AG04450 (cell line): Measurements from ENCODE around the gene SIM2. TPM values are rescaled to one million over a fixed set of nuclear protein-coding genes. Genes with fewer than 3 reads are reported as not detected.
A peak's percentile ranks its signal among the peaks of the same experiment; 100 is the strongest.

ENCODE experiments used
- CTCF ChIA-PET: fragments of 300-600, 350-600 bp; formaldehyde crosslinking; extraction: SDS; loops from one replicate; lab custom pipeline; 2022; ENCODE audit warnings: antibody characterized with exemption, inconsistent platforms; lab: Charles Lee
- POLR2A ChIA-PET: fragments of 350-600 bp; formaldehyde crosslinking; extraction: SDS; loops from one replicate; lab custom pipeline; 2021; ENCODE audit warnings: antibody characterized with exemption, inconsistent platforms; lab: Yijun Ruan, JAX
- DNase-seq: peaks from one replicate; pipeline ENCODE4 v3.0.0-alpha.2; 2011; ENCODE audit warnings: low read depth, low spot score
- H3K27ac ChIP-seq: one replicate; pipeline ENCODE4 v1.5.1; 2012; ENCODE audit warnings: low read depth, low read length, control low read depth
- H3K27me3 ChIP-seq: one replicate; pipeline ENCODE4 v1.6.0; 2012; ENCODE audit warnings: low read length; ENCODE audit not compliant: control insufficient read depth, insufficient read depth
- H3K4me3 ChIP-seq: 2 replicates; pipeline ENCODE4 v1.5.1; 2011; ENCODE audit warnings: mild to moderate bottlenecking, low read depth, low read length, control low read depth
- H3K9me3 ChIP-seq: 2 replicates; pipeline ENCODE4 v1.5.1; 2012; ENCODE audit warnings: low read length; ENCODE audit not compliant: control insufficient read depth, insufficient read depth
- polyA plus RNA-seq: library from polyadenylated mRNA; depleted of rRNA; stranded (reverse); fragments of >200 nt; gene quantifications from 2 replicates; pipeline ENCODE4 v1.2.3, GENCODE V29; 2011
- TF ChIP-seq, protein P1 (sequence below): IDR thresholded peaks from 2 replicates; pipeline ENCODE4 v1.5.1; 2011; ENCODE audit warnings: low read depth, low read length, control low read depth, inconsistent platforms

Gene SIM2
- polyA plus RNA-seq, 1 experiment = 0.46 TPM

DNA sequence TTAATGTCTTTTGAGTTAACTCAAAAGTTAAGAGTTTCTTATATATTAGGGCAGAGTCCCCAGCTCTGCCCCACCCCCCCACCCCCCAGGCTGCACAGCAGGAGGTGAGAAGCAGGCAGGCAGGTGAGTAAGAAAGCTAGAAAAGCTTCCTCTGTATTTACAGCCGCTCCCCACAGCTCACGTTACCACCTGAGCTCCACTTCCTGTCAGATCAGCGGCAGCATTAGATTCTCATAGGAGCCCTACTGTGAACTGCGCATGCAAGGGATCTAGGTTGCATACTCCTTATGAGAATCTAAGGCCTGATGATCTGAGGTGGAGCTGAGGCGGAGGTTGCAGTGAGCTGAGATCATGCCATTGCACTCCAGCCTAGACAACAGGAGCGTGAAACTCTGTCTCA, 81.9 kb downstream of the SIM2 start:
- H3K27ac ChIP-seq = no peak overlapping the region
- no peaks in the 10 kb centered on the region for H3K27me3 ChIP-seq
- no peak overlapping the region for H3K4me3 ChIP-seq
- no peak for DNase-seq
- CTCF ChIA-PET = no interaction called here
- no peaks in the 10 kb centered on the region for H3K9me3 ChIP-seq
- TF ChIP-seq, protein P1, sequence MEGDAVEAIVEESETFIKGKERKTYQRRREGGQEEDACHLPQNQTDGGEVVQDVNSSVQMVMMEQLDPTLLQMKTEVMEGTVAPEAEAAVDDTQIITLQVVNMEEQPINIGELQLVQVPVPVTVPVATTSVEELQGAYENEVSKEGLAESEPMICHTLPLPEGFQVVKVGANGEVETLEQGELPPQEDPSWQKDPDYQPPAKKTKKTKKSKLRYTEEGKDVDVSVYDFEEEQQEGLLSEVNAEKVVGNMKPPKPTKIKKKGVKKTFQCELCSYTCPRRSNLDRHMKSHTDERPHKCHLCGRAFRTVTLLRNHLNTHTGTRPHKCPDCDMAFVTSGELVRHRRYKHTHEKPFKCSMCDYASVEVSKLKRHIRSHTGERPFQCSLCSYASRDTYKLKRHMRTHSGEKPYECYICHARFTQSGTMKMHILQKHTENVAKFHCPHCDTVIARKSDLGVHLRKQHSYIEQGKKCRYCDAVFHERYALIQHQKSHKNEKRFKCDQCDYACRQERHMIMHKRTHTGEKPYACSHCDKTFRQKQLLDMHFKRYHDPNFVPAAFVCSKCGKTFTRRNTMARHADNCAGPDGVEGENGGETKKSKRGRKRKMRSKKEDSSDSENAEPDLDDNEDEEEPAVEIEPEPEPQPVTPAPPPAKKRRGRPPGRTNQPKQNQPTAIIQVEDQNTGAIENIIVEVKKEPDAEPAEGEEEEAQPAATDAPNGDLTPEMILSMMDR = no peak
- POLR2A ChIA-PET = no interaction called here

- Histone ChIP-seq H3K9me3 (no peaks in the 10 kb centered on the region; the same call in 1 of the 2 replicates), H3K27ac (peak overlapping the region; percentile 77), H3K4me3 (no peak overlapping the region), H3K27me3 (no peaks in the 10 kb centered on the region)
- POLR2A ChIA-PET = interaction anchor here (0.6 to 0.7 kb wide), 2 partner anchors 72 to 89 kb away, joined by 3 to 5 read pairs; no protein-coding TSS in a partner anchor
- CTCF ChIA-PET = interaction anchor here (0.6 to 1.3 kb wide), 2 partner anchors 70 to 364 kb away, joined by 3 to 4 read pairs; no protein-coding TSS in a partner anchor
- DNase-seq = peak; percentile 65
- TF ChIP-seq, protein P1 = no peak
Measured at GRCh38 chr21:36783612-36784374, 84.9 kb downstream of the SIM2 start.

DNA sequence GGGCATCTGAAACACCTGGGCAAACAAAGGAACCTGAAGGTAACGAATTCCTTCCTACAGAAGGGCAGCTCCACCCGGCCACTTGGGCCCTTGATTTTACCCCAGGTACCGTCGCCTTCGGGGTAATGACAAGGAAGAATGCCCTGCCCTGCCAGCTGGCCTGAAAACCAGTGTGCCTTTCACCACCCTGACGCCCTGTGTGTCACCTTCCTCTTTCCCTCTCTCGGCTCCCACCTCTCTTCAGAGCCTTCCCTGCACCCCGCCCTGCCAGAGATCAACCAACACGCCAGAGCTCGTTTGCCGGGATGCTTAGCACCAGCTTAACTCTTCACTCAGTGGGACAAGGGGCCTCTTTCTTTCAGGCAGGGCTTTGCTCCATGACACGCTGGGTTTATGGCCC, 86.0 kb downstream of the SIM2 start:
- Histone ChIP-seq H3K27me3 (no peaks in the 10 kb centered on the region), H3K27ac (no peak overlapping the region), H3K4me3 (no peak overlapping the region), H3K9me3 (no peaks in the 10 kb centered on the region; the same call in 1 of the 2 replicates)
- ChIA-PET POLR2A (no interaction called here), CTCF (no interaction called here)
- DNase-seq = no peak
- TF ChIP-seq, protein P1 = no peak

DNA sequence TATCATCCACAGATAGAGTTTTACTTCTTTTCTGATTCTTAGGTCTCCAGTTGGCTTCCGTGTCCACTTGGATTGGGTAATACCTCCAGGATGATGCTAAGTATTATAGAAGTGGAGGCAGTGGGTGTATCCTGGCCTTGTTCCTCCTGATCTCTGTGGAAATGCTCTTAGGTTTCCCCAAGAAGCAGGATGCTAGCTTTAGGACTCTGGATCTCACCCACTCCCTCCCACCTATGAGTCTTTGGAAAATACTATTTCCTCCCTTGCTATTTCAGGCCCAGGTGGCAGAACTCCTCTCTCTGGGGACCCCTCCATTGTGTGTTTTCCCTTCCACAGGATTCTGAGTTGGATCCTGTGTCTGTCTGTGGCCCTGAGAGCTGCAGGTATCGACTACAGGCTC, 86.7 kb downstream of the SIM2 start:
- DNase-seq = no peak
- ChIA-PET POLR2A (no interaction called here), CTCF (no interaction called here)
- no peak overlapping the region for H3K27ac ChIP-seq
- H3K4me3 ChIP-seq = no peak overlapping the region
- H3K9me3 ChIP-seq = no peaks in the 10 kb centered on the region; the same call in 1 of the 2 replicates
- no peaks in the 10 kb centered on the region for H3K27me3 ChIP-seq
- TF ChIP-seq, protein P1 = no peak

DNA sequence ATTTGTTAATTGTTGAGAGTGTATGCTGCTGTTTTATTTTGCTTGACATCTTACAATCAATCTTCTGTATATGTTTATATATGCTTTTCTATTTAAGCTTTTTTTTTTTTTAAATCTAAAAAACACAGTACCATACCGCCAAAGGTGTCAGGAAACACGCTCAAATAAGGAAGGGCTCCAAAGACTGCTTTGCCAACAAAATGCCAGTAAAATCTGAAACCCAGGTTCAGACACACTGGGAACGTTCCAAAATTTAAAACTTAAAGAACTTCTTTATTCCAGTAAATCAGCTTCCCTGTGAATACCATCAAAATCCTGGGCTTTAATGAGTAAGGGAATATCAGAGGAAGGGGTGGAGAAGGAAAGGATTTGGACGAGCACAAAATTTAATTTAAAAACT, 87.3 kb downstream of the SIM2 start:
- H3K27me3 ChIP-seq = no peaks in the 10 kb centered on the region
- H3K9me3 ChIP-seq = no peaks in the 10 kb centered on the region; the same call in 1 of the 2 replicates
- ChIA-PET CTCF (interaction anchor here (0.7 kb wide), 1 partner anchor 25 kb away, joined by 3 read pairs; no protein-coding TSS in a partner anchor), POLR2A (no interaction called here)
- no peak overlapping the region for H3K27ac ChIP-seq
- DNase-seq = no peak
- H3K4me3 ChIP-seq = no peak overlapping the region
- TF ChIP-seq, protein P1 = no peak
